IMR-90 (cell line): Measurements from ENCODE around the gene NTSR1. TPM values are rescaled to one million over a fixed set of nuclear protein-coding genes. Genes with fewer than 3 reads are reported as not detected.

ENCODE experiments used
- ATAC-seq: fragments of 200-7000 bp; cut with Tn5 transposase; 2 replicates; pipeline ENCODE4 v1.9.1; 2020; ENCODE audit warnings: low read depth, mild to moderate bottlenecking, moderate library complexity
- BruUV-seq: library from RNA; stranded (reverse); fragments of 400-500 nt; replicated peaks from 2 replicates; lab custom pipeline; 2021; lab: Mats Ljungman, UMichigan
- CTCF ChIA-PET: fragments of 300-600 bp; formaldehyde crosslinking; extraction: SDS; loops from one replicate; lab custom pipeline; 2021; ENCODE audit warnings: antibody characterized with exemption; lab: Yijun Ruan, JAX
- POLR2A ChIA-PET: fragments of 300-600 bp; sonication (Branson Sonifier 250); formaldehyde crosslinking; loops from one replicate; lab custom pipeline; 2022; ENCODE audit warnings: antibody characterized with exemption; ENCODE audit not compliant: unreplicated experiment; lab: Charles Lee
- DNase-seq: peaks from one replicate; pipeline ENCODE4 v3.0.0; 2013
- H2AFZ ChIP-seq: replicated peaks from 2 replicates; pipeline ENCODE3; 2013; ENCODE audit warnings: low read length, mild to moderate bottlenecking; ENCODE audit not compliant: poor library complexity
- H2AK5ac ChIP-seq: 2 replicates; pipeline ENCODE4 v1.6.1; 2013; ENCODE audit warnings: low read depth, low read length, inconsistent platforms
- H2AK9ac ChIP-seq: replicated peaks from 2 replicates; pipeline ENCODE3; 2013; ENCODE audit warnings: mild to moderate bottlenecking, low read depth, low read length, moderate library complexity; ENCODE audit not compliant: poor library complexity
- H2BK120ac ChIP-seq: 2 replicates; pipeline ENCODE4 v1.6.1; 2013; ENCODE audit warnings: low read depth, low read length, inconsistent platforms
- H2BK15ac ChIP-seq: 3 replicates; pipeline ENCODE4 v1.6.1; 2013; ENCODE audit warnings: low read depth, low read length, inconsistent platforms
- H2BK20ac ChIP-seq: 2 replicates; pipeline ENCODE4 v1.6.1; 2013; ENCODE audit warnings: low read depth, mild to moderate bottlenecking, inconsistent platforms, low read length, moderate library complexity
- H2BK5ac ChIP-seq: 2 replicates; pipeline ENCODE4 v1.6.1; 2013; ENCODE audit warnings: mild to moderate bottlenecking, low read depth, low read length, inconsistent platforms; ENCODE audit not compliant: poor library complexity, severe bottlenecking
- H3K14ac ChIP-seq: replicated peaks from 2 replicates; pipeline ENCODE4 v1.6.1; 2013; ENCODE audit warnings: low read depth, low read length, inconsistent platforms
- H3K18ac ChIP-seq: 2 replicates; pipeline ENCODE4 v1.6.1; 2013; ENCODE audit warnings: low read depth, low read length, control low read depth
- H3K23ac ChIP-seq: 2 replicates; pipeline ENCODE4 v1.6.1; 2013; ENCODE audit warnings: low read depth, low read length, inconsistent platforms
- H3K27ac ChIP-seq: 2 replicates; pipeline ENCODE4 v1.5.1; 2013; ENCODE audit warnings: mild to moderate bottlenecking, control low read depth, low read length; ENCODE audit not compliant: insufficient read depth
- H3K27me3 ChIP-seq: 2 replicates; pipeline ENCODE4 v1.6.1; 2013; ENCODE audit warnings: low read length; ENCODE audit not compliant: control insufficient read depth, insufficient read depth
- H3K36me3 ChIP-seq: 2 replicates; pipeline ENCODE4 v1.6.1; 2013; ENCODE audit warnings: low read length, mixed read lengths; ENCODE audit not compliant: control insufficient read depth, insufficient read depth
- H3K4ac ChIP-seq: 2 replicates; pipeline ENCODE4 v1.6.1; 2013; ENCODE audit warnings: low read depth, low read length, inconsistent platforms
- H3K4me1 ChIP-seq: 2 replicates; pipeline ENCODE4 v1.6.1; 2013; ENCODE audit warnings: low read length, mixed read lengths; ENCODE audit not compliant: control insufficient read depth, insufficient read depth
- H3K4me2 ChIP-seq: 2 replicates; pipeline ENCODE4 v1.6.1; 2013; ENCODE audit warnings: low read depth, mild to moderate bottlenecking, control low read depth, low read length, moderate library complexity
- H3K4me3 ChIP-seq: 2 replicates; pipeline ENCODE4 v1.5.1; 2013; ENCODE audit warnings: low read depth, mild to moderate bottlenecking, control low read depth, low read length, moderate library complexity; ENCODE audit not compliant: insufficient read depth
- H3K56ac ChIP-seq: 2 replicates; pipeline ENCODE4 v1.6.1; 2013; ENCODE audit warnings: low read length, inconsistent platforms; ENCODE audit not compliant: insufficient read depth; ENCODE audit errors: extremely low read depth
- H3K79me1 ChIP-seq, 2 experiments: 2 replicates each; pipeline ENCODE4 v1.6.1; 2013; ENCODE audit warnings: low read length in 2 of 2, inconsistent platforms in 1 of 2, low read depth in 1 of 2
- H3K9ac ChIP-seq: 2 replicates; pipeline ENCODE4 v1.6.1; 2013; ENCODE audit warnings: low read depth, low read length, control low read depth
- H3K9me1 ChIP-seq: 2 replicates; pipeline ENCODE4 v1.6.1; 2013; ENCODE audit warnings: low read length, inconsistent platforms; ENCODE audit not compliant: insufficient read depth
- H3K9me3 ChIP-seq: 2 replicates; pipeline ENCODE4 v1.6.1; 2013; ENCODE audit warnings: low read length; ENCODE audit not compliant: control insufficient read depth, insufficient read depth
- H4K20me1 ChIP-seq: 2 replicates; pipeline ENCODE4 v1.6.1; 2013; ENCODE audit warnings: low read length, inconsistent platforms; ENCODE audit not compliant: insufficient read depth
- H4K5ac ChIP-seq: 2 replicates; pipeline ENCODE4 v1.6.1; 2013; ENCODE audit warnings: mild to moderate bottlenecking, low read depth, low read length, control low read depth
- H4K8ac ChIP-seq, 2 experiments: 2 replicates each; pipeline ENCODE4 v1.6.1; 2013; ENCODE audit warnings: low read depth in 2 of 2, low read length in 2 of 2, control low read depth in 1 of 2, inconsistent platforms in 1 of 2
- H4K91ac ChIP-seq: 2 replicates; pipeline ENCODE4 v1.6.1; 2013; ENCODE audit warnings: low read depth, low read length, inconsistent platforms; ENCODE audit not compliant: insufficient read depth
- BHLHE40 ChIP-seq: fragments of 150-350 bp; IDR thresholded peaks from 2 replicates; pipeline ENCODE4 v1.6.1; 2016; ENCODE audit warnings: mild to moderate bottlenecking, low read depth, low read length
- MXI1 ChIP-seq: IDR thresholded peaks from 2 replicates; pipeline ENCODE4 v1.6.1; 2012; ENCODE audit warnings: low read depth, mild to moderate bottlenecking, low read length, moderate library complexity, borderline replicate concordance
- RCOR1 ChIP-seq: IDR thresholded peaks from 2 replicates; pipeline ENCODE4 v1.6.1; 2012; ENCODE audit warnings: mild to moderate bottlenecking, low read length, improper control_type of control experiment; ENCODE audit not compliant: insufficient replicate concordance
- RFX5 ChIP-seq: IDR thresholded peaks from 2 replicates; pipeline ENCODE4 v1.8.0; 2012; ENCODE audit warnings: low read depth, mild to moderate bottlenecking, low read length, moderate library complexity
- WGBS, 2 experiments: methylation state at CpG; one replicate each; pipeline versions ENCODE4 v1.1.5 to v1.1.7; 2013; ENCODE audit warnings: missing lambda C conversion rate in 2 of 2; ENCODE audit not compliant: insufficient read length in 1 of 2; ENCODE audit errors: extremely low coverage in 2 of 2; 5-methylcytosine and 5-hydroxymethylcytosine counted together
- dilution Hi-C: fragments of 300-500 bp; cut with HindIII; formaldehyde crosslinking; loops from one replicate; pipeline ENCODE4 v1.14.3; 2018; ENCODE audit warnings: low sequenced_read_pairs; ENCODE audit not compliant: unreplicated experiment
- in situ Hi-C: fragments of 300-500 bp; cut with MboI; formaldehyde crosslinking; loops from 3 replicates; pipeline ENCODE4 v1.14.3; 2019; ENCODE audit warnings: low sequenced_read_pairs, inconsistent platforms, mixed read lengths
- intact Hi-C: fragments of 100-400 bp; cut with micrococcal nuclease; formaldehyde crosslinking; loops from 2 replicates; pipeline ENCODE4 v1.10.0; 2022
- polyA plus RNA-seq, 3 experiments: library from polyadenylated mRNA; depleted of rRNA; stranded (reverse); fragments of >200 nt; gene quantifications; 2 replicates each; pipeline ENCODE4 v1.2.3, GENCODE V29; 2012; ENCODE audit warnings: low replicate concordance in 1 of 3
- total RNA-seq: library from RNA; depleted of rRNA; stranded (reverse); fragments of >200 nt; gene quantifications from 2 replicates; pipeline ENCODE4 v1.2.3, GENCODE V29; 2012

The NTSR1 gene
- total and polyA plus RNA-seq, 2 of the 4 experiments (the other 2 are of a cell fraction): 0.54 to 1.8 TPM

GRCh38 chr20:62796699-62797491 is 88.3 kb downstream of the NTSR1 start (continued):
- TF ChIP-seq RCOR1 (no peak), BHLHE40 (no peak)

- Histone ChIP-seq H3K9me1 (peaks cover 7% of the 10 kb centered on the region; the same call in 1 of the 2 replicates), H3K27me3 (no peaks in the 10 kb centered on the region), H3K18ac (no peak overlapping the region), H2AFZ (no peak overlapping the region), H3K36me3 (peaks cover 32% of the 10 kb centered on the region), H3K4ac (no peak overlapping the region), H3K79me1 (peaks cover 11 to 19% of the 10 kb centered on the region in 2 experiments), H4K8ac (no peak overlapping the region), H3K14ac (no peak overlapping the region), H4K20me1 (peaks cover 14% of the 10 kb centered on the region), H3K4me2 (no peak overlapping the region), H3K4me1 (peaks cover 12% of the 10 kb centered on the region), H2AK9ac (peak overlapping the region; percentile 62), H4K5ac (no peak overlapping the region), H2BK20ac (no peak overlapping the region), H2BK120ac (no peak overlapping the region), H3K9ac (no peak overlapping the region), H3K27ac (no peak overlapping the region), H3K23ac (peak overlapping the region; percentile 23; the same call in 1 of the 2 replicates), H3K9me3 (no peaks in the 10 kb centered on the region), H3K56ac (no peak overlapping the region), H2BK5ac (no peak overlapping the region), H3K4me3 (no peak overlapping the region), H2BK15ac (no peak overlapping the region), H2AK5ac (no peak overlapping the region), H4K91ac (no peak overlapping the region)
- in situ Hi-C loops (no loop called here), intact Hi-C loops (no loop called here), dilution Hi-C loops (no loop called here)
- POLR2A ChIA-PET: no interaction called here
- DNase-seq (no peak), ATAC-seq (no peak)
- CTCF ChIA-PET: no interaction called here
- TF ChIP-seq BHLHE40: no peak
- TF ChIP-seq RFX5: no peak
- TF ChIP-seq MXI1: no peak
- 92% methylated on average over 16 of the region's 26 CpGs; no CpG with 5 or more reads in 1 of the 2 experiments for WGBS, 2 experiments
- no TSS peak for BruUV-seq
Measured at GRCh38 chr20:62797671-62798532, 89.3 kb downstream of the NTSR1 start.
